ENCODE data around the gene PSME2. TPM values are rescaled to one million over a fixed set of nuclear protein-coding genes. Genes with fewer than 3 reads are reported as not detected.

PSME2 gene
- total and polyA plus RNA-seq, 8 donors = 62.4 to 421 (median 232) TPM

GRCh38 chr14:24098229-24098926 is 48.0 kb downstream of the PSME2 start:
- no peaks in the 10 kb centered on the region for H3K27me3 ChIP-seq
- H3K36me3 ChIP-seq = peaks cover 0 to 46% (median 40%) of the 10 kb centered on the region in 4 donors
- DNase-seq = no peak
- TF ChIP-seq CTCF (IDR thresholded peaks at IDR 0.05) = no peak
- TF ChIP-seq POLR2AphosphoS5 (IDR thresholded peaks at IDR 0.05) = no peak
- TF ChIP-seq EP300 (IDR thresholded peaks at IDR 0.05) = no peak
- TF ChIP-seq POLR2A (IDR thresholded peaks at IDR 0.05) = no peak
- 87 to 96% (median 93%) methylated on average over 9 to 16 of the region's 16 CpGs for WGBS, 5 donors
- no peak overlapping the region for H3K4me3 ChIP-seq
- intact Hi-C loops (cut with DNase I; ENCODE audit: low total_unique reads) = no loop called here
- no peak overlapping the region for H3K27ac ChIP-seq
- H3K9me3 ChIP-seq = no peaks in the 10 kb centered on the region
- peaks cover 0 to 26% (median 26%) of the 10 kb centered on the region in 4 donors for H3K4me1 ChIP-seq

GRCh38 chr14:24096545-24097181 is 49.7 kb downstream of the PSME2 start:
- Histone ChIP-seq H3K9me3 (no peaks in the 10 kb centered on the region), H3K4me3 (no peak overlapping the region), H3K27me3 (no peaks in the 10 kb centered on the region), H3K36me3 (peaks cover 0 to 37% (median 30%) of the 10 kb centered on the region in 4 donors), H3K27ac (no peak overlapping the region), H3K4me1 (peaks cover 7 to 43% (median 37%) of the 10 kb centered on the region in 4 donors)
- intact Hi-C loops (cut with DNase I; ENCODE audit: low total_unique reads) = no loop called here
- TF ChIP-seq CTCF (IDR thresholded peaks at IDR 0.05) = no peak
- TF ChIP-seq POLR2AphosphoS5 (IDR thresholded peaks at IDR 0.05) = no peak
- no peak for TF ChIP-seq EP300 (IDR thresholded peaks at IDR 0.05)
- TF ChIP-seq POLR2A (IDR thresholded peaks at IDR 0.05) = no peak
- no peak for DNase-seq
- WGBS, 5 donors = 94 to 97% (median 95%) methylated on average over 8 of the region's 8 CpGs

DNA sequence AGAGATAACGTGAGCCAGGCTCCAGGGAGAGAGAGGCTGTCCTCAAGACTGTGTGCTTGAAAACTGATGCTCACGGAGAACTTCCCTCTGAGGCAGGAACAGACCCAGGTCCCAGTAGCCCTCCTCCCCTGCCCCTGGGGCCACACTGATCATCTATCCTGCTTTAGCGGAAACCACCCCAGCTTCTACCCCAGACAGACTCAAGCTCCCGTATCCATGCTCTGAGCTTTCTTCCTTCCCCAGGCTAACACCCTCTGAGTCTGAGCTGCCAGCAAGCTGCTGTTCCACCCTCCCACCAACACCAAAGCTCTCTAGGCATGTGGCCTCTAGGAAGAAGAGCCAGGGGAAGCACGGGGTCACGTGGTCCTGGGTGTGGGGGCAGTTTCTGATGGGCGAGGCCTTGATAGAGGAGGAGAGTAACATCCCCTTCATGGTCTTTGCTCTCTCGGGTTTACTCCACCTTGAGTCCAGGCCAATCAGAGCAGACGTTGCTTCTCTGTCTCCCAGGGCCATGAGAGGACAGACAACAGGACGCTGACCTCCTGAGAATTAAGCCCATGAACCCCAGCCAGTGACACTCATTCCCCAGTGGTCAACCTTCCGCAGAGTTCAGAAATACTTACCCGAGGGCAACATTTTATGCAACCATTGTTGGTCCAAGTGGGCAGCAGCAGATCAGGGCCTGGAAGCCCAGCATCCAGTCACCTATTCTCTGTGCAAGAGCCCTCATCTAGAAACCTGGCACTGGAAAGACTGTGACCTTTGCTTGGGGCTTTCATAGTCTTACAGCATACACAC is 50.9 kb downstream of the PSME2 start:
- H3K27me3 ChIP-seq = no peaks in the 10 kb centered on the region
- peaks cover 0 to 27% (median 25%) of the 10 kb centered on the region in 4 donors for H3K36me3 ChIP-seq
- H3K4me1 ChIP-seq = peaks cover 10 to 55% (median 40%) of the 10 kb centered on the region in 4 donors
- H3K27ac ChIP-seq = peak overlapping the region; percentile 94 to 99 (median 95)
- 57 to 63% (median 59%) methylated on average over 12 of the region's 12 CpGs for WGBS, 5 donors
- intact Hi-C loops (cut with DNase I; ENCODE audit: low total_unique reads) = no loop called here
- peak in 1 of 2 donors; percentile 66 for DNase-seq
- no peak for TF ChIP-seq EP300 (IDR thresholded peaks at IDR 0.05)
- no peak for TF ChIP-seq POLR2AphosphoS5 (IDR thresholded peaks at IDR 0.05)
- no peak for TF ChIP-seq POLR2A (IDR thresholded peaks at IDR 0.05)
- no peak for TF ChIP-seq CTCF (IDR thresholded peaks at IDR 0.05)
- H3K9me3 ChIP-seq = no peaks in the 10 kb centered on the region
- peak overlapping the region; percentile 70 to 85 (median 74) for H3K4me3 ChIP-seq

- Histone ChIP-seq H3K4me1 (peaks cover 10 to 57% (median 40%) of the 10 kb centered on the region in 4 donors), H3K27ac (peak overlapping the region; percentile 94 to 99 (median 95)), H3K36me3 (peaks cover 0 to 21% (median 20%) of the 10 kb centered on the region in 4 donors), H3K27me3 (no peaks in the 10 kb centered on the region), H3K9me3 (no peaks in the 10 kb centered on the region), H3K4me3 (peak overlapping the region; percentile 70 to 85 (median 74))
- no peak for TF ChIP-seq POLR2A (IDR thresholded peaks at IDR 0.05)
- TF ChIP-seq CTCF (IDR thresholded peaks at IDR 0.05) = no peak
- TF ChIP-seq POLR2AphosphoS5 (IDR thresholded peaks at IDR 0.05) = no peak
- TF ChIP-seq EP300 (IDR thresholded peaks at IDR 0.05) = no peak
- intact Hi-C loops (cut with DNase I; ENCODE audit: low total_unique reads) = no loop called here
- no peak for DNase-seq
- WGBS, 5 donors = 8 to 12% (median 10%) methylated on average over 14 of the region's 14 CpGs
These were observed 51.6 kb downstream of the PSME2 start for GRCh38 chr14:24094841-24095270.
